Measurements from ENCODE around the gene TPPP2. TPM values are rescaled to one million over a fixed set of nuclear protein-coding genes. Genes with fewer than 3 reads are reported as not detected.

The TPPP2 gene
- polyA plus RNA-seq, 1 donor from 2014 or later: not detected

DNA sequence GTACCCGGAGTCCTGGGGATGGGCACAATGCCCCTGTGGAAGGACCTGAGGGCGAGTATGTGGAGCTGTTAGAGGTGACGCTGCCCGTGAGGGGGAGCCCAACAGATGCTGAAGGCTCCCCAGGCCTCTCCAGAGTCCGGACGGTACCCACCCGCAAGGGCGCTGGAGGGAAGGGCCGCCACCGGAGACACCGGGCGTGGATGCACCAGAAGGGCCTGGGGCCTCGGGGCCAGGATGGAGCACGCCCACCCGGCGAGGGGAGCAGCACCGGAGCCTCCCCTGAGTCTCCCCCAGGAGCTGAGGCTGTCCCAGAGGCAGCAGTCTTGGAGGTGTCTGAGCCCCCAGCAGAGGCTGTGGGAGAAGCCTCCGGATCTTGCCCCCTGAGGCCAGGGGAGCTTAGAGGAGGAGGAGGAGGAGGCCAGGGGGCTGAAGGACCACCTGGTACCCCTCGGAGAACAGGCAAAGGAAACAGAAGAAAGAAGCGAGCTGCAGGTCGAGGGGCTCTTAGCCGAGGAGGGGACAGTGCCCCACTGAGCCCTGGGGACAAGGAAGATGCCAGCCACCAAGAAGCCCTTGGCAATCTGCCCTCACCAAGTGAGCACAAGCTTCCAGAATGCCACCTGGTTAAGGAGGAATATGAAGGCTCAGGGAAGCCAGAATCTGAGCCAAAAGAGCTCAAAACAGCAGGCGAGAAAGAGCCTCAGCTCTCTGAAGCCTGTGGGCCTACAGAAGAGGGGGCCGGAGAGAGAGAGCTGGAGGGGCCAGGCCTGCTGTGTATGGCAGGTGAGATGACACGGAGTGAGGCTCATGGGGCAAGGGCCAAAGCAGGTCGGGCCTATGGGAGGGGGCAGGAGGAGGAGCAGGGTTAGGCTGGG is 44.6 kb downstream of the TPPP2 start:
- Histone ChIP-seq H3K9ac (ENCODE audit: low read length) (no peak overlapping the region), H3K36me3 (ENCODE audit: insufficient read depth, low read length) (peaks cover 5% of the 10 kb centered on the region), H3K27me3 (ENCODE audit: insufficient read depth, low read depth, low read length) (no peaks in the 10 kb centered on the region), H2AFZ (ENCODE audit: low read depth, low read length) (no peak overlapping the region), H3K9me3 (ENCODE audit: low read length) (no peaks in the 10 kb centered on the region), H3K4me2 (ENCODE audit: low read length) (no peak overlapping the region), H3K79me2 (replicated peaks; ENCODE audit: insufficient read depth, low read length) (peaks cover 7% of the 10 kb centered on the region), H4K20me1 (ENCODE audit: insufficient read depth) (no peaks in the 10 kb centered on the region), H3K9me2 (ENCODE audit: insufficient read depth, low read length) (no peaks in the 10 kb centered on the region), H3K27ac (ENCODE audit: low read length) (no peak overlapping the region), H3F3A (ENCODE audit: insufficient read depth, low read length, poor library complexity, severe bottlenecking) (no peaks in the 10 kb centered on the region), H3K4me3 (ENCODE audit: low read length) (no peak overlapping the region)
- TF ChIP-seq EP300 (conservative IDR thresholded peaks at IDR 0.05; ENCODE audit: poor library complexity, severe bottlenecking) (no peak), MXI1 (conservative IDR thresholded peaks at IDR 0.05; ENCODE audit: poor library complexity, severe bottlenecking) (no peak), SMC3 (conservative IDR thresholded peaks at IDR 0.05; ENCODE audit: poor library complexity) (no peak), RAD21 (conservative IDR thresholded peaks at IDR 0.05) (no peak), POLR2AphosphoS5 (IDR thresholded peaks at IDR 0.05) (no peak), TAF1 (IDR thresholded peaks at IDR 0.05; ENCODE audit: low read depth) (no peak), CTCF (IDR thresholded peaks at IDR 0.05; ENCODE audit: poor library complexity, severe bottlenecking) (no peak), EZH2 (IDR thresholded peaks at IDR 0.05; ENCODE audit: borderline replicate concordance, insufficient read depth, low read length, poor library complexity, severe bottlenecking) (no peak), REST (IDR thresholded peaks at IDR 0.05; ENCODE audit: borderline replicate concordance) (no peak)

DNA sequence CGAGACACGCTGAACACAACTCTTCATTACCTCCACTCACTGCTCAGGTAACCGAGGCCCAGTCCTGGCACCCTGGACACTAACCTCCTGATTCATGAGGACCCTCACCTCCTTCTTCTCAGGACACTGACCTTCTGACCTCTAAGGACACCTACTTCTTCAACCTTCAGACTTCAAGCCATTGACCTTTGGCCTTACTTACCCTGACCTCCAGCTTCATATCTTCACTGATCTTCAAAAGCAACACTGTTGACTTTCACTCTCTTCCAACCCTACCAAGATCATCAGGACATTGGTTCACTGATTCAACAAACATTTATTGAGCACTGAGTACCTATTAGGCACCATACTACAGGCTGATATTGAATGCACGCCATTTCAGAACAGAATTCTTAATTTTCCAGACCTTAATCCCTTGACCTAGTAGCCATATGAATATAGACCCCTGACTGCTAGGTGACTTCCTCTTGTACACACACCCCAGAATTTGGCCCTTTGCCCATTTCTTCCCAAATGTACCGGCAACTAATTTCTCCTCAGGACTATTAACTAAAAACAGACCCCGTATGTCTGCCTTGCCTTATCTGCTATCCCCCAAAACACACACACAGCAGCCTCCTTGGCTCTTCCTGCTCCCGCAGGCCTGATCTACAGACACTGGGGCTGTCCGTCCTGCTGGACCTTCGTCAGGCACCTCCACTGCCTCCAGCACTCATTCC is 45.9 kb downstream of the TPPP2 start:
- Histone ChIP-seq H4K20me1 (ENCODE audit: insufficient read depth) (no peaks in the 10 kb centered on the region), H3K27me3 (ENCODE audit: insufficient read depth, low read depth, low read length) (no peaks in the 10 kb centered on the region), H3K36me3 (ENCODE audit: insufficient read depth, low read length) (peaks cover 5% of the 10 kb centered on the region), H3K79me2 (replicated peaks; ENCODE audit: insufficient read depth, low read length) (peaks cover 7% of the 10 kb centered on the region), H3K9ac (ENCODE audit: low read length) (no peak overlapping the region), H3K4me3 (ENCODE audit: low read length) (no peak overlapping the region), H2AFZ (ENCODE audit: low read depth, low read length) (no peak overlapping the region), H3K9me2 (ENCODE audit: insufficient read depth, low read length) (no peaks in the 10 kb centered on the region), H3K27ac (ENCODE audit: low read length) (no peak overlapping the region), H3K9me3 (ENCODE audit: low read length) (no peaks in the 10 kb centered on the region), H3F3A (ENCODE audit: insufficient read depth, low read length, poor library complexity, severe bottlenecking) (no peaks in the 10 kb centered on the region), H3K4me2 (ENCODE audit: low read length) (no peak overlapping the region)
- TF ChIP-seq SMC3 (conservative IDR thresholded peaks at IDR 0.05; ENCODE audit: poor library complexity): no peak

All from neural cell (in vitro differentiated cells).